Activated effector memory CD4-positive, alpha-beta T cell treated with anti-CD3 and anti-CD28 coated beads, Interleukin-2, amount 50 U/mL, for 16 hours (primary cell): ENCODE measurements around the gene NOC4L.
A peak's percentile ranks its signal among the peaks of the same experiment; 100 is the strongest.
"Not testable (repeated sequence)": the region's sequence is repeated elsewhere in the genome, so short reads cannot be mapped to it uniquely, and the experiment has no call there.

Experiments
- DNase-seq: peaks from one replicate; pipeline ENCODE4 v3.0.0-alpha.2; 2020

The NOC4L gene

GRCh38 chr12:132144810-132145168 is 532 bp downstream of the NOC4L start:
- no peak for DNase-seq

- peak; percentile 62 for DNase-seq
Measured at GRCh38 chr12:132145334-132145733, 1.1 kb downstream of the NOC4L start.

GRCh38 chr12:132146098-132146497 is 1.8 kb downstream of the NOC4L start:
- DNase-seq, result peak; percentile 37

- DNase-seq, result peak; percentile 51
Measured at GRCh38 chr12:132146772-132147422, 2.6 kb downstream of the NOC4L start.

- DNase-seq, result peak; percentile 62
Measured at GRCh38 chr12:132147423-132148367, 3.4 kb downstream of the NOC4L start.

GRCh38 chr12:132148368-132149045 is 4.2 kb downstream of the NOC4L start:
- no peak for DNase-seq

- not testable (repeated sequence) for DNase-seq
Measured at GRCh38 chr12:132149526-132149925, 5.3 kb downstream of the NOC4L start.

GRCh38 chr12:132150780-132151144 is 6.5 kb downstream of the NOC4L start:
- DNase-seq, result no peak

- DNase-seq, result no peak
Measured at GRCh38 chr12:132151145-132151765, 7.0 kb downstream of the NOC4L start.

GRCh38 chr12:132151766-132152410 is 7.6 kb downstream of the NOC4L start:
- DNase-seq, result no peak

- no peak for DNase-seq
Measured at GRCh38 chr12:132152411-132152821, 8.2 kb downstream of the NOC4L start.

GRCh38 chr12:132152953-132153352 is 8.7 kb downstream of the NOC4L start:
- DNase-seq, result no peak

GRCh38 chr12:132153501-132154340 is 9.5 kb downstream of the NOC4L start:
- DNase-seq, result peak; percentile 88

GRCh38 chr12:132154341-132154761 is 10.1 kb downstream of the NOC4L start:
- DNase-seq, result no peak

GRCh38 chr12:132154941-132155770 is 10.9 kb downstream of the NOC4L start:
- no peak for DNase-seq

GRCh38 chr12:132155771-132156572 is 11.7 kb downstream of the NOC4L start:
- DNase-seq, result no peak

- no peak for DNase-seq
Measured at GRCh38 chr12:132156573-132157325, 12.5 kb downstream of the NOC4L start.

- no peak for DNase-seq
Measured at GRCh38 chr12:132157733-132158409, 13.6 kb downstream of the NOC4L start.
